ENCODE data around the gene MPIG6B.

- TF ChIP-seq EZH2 (IDR thresholded peaks at IDR 0.05; ENCODE audit: low read length) (no peak), CTCF (optimal IDR thresholded peaks at IDR 0.05 in 1 of 3, IDR thresholded peaks at IDR 0.05 in 1 of 3, conservative IDR thresholded peaks at IDR 0.05 in 1 of 3; ENCODE audit: extremely low read depth in 1 of 3, insufficient read depth in 2 of 3, low read length in 3 of 3) (no peak)
These were observed 45.4 kb downstream of the MPIG6B start for GRCh38 chr6:31768363-31769257.

Data from keratinocyte (primary cell).